ENCODE data around the gene NFYA.

The NFYA gene

GRCh38 chr6:41122373-41122772 is 49.6 kb downstream of the NFYA start:
- DNase-seq: no peak

GRCh38 chr6:41122918-41123317 is 50.1 kb downstream of the NFYA start:
- DNase-seq: no peak

GRCh38 chr6:41125282-41125681 is 52.5 kb downstream of the NFYA start:
- no peak for DNase-seq

- DNase-seq: no peak
Measured at GRCh38 chr6:41132254-41132653, 59.5 kb downstream of the NFYA start.

GRCh38 chr6:41135062-41135832 is 62.5 kb downstream of the NFYA start:
- DNase-seq: no peak

- DNase-seq: no peak
Measured at GRCh38 chr6:41136911-41137310, 64.1 kb downstream of the NFYA start.

- DNase-seq: no peak
Measured at GRCh38 chr6:41147917-41148316, 75.1 kb downstream of the NFYA start.

All from hematopoietic multipotent progenitor cell treated with erythropoietin and hydrocortisone succinate and interleukin-3 and kit ligand, for 8 days (in vitro differentiated cells).